Measurements from ENCODE around the gene TRMO. TPM values are rescaled to one million over a fixed set of nuclear protein-coding genes. Genes with fewer than 3 reads are reported as not detected.

TRMO gene
- total RNA-seq, 1 experiment from 2014 or later, result 10.4 TPM

DNA sequence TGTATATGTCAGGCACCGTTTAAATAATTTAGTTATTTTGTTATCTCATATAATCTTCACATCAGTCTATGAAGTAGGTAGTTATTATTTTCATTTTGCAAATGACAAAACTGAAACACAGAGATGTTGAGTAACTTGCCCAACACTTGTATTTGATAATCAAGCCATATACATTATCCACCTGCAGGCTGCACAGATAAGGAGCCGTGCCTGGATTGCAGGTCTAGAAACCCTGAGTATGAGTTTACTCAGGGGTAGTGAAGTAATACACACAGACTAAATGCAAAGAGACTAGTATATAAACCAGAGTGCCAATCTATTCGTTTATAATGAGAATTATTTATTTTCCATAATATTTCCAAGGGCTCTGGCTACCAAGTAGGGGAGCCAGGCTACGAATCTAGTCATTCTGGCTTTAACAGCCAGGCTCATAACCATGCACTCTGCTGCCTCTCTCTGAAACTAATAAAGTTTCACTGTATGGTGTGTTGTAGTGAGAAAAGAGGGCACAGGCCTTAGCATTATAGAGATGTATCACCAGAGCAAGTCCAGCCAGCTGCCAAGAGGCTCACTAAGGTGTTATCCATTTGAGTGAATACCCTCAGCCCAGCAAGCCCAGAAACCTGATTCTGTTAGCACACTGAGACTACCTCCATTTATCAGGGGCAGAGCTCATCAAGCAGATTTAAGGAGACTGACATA lies 11.1 kb upstream of the TRMO start:
- POLR2A ChIA-PET, result no interaction called here

DNA sequence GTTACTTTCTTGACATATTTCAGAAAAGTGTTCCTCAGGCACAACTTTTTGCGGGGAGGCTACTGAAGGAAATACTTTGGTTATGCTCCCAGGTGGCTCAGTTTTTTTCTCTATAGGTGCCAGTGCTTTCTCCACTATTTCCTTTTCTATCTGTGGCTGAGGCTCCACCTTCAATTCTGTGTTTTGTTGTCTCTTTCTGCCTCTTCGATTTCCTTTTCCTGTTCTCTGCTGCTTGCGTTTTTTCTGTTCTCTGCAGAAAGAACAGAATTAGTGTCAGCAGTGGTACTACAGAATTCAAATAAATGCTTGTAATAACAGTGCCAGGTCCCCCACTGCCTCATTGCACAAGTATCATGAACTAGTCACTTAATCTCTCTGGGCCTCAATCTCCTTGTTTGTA lies 8.7 kb upstream of the TRMO start:
- in situ Hi-C loops (cut with HindIII; ENCODE audit: low pct_unique_long_range_greater_than_20kb, low sequenced_read_pairs), result no loop called here
- Histone ChIP-seq H3K4me1 (ENCODE audit: control insufficient read depth, insufficient read depth, low read length) (no peaks in the 10 kb centered on the region), H3K36me3 (ENCODE audit: control insufficient read depth, insufficient read depth, low read length) (no peaks in the 10 kb centered on the region), H3K27ac (ENCODE audit: low read length) (no peak overlapping the region), H3K9me3 (ENCODE audit: control insufficient read depth, insufficient read depth, low read depth, low read length) (no peaks in the 10 kb centered on the region), H3K4me3 (ENCODE audit: low read depth in 2 of 2, low read length in 2 of 2) (no peak overlapping the region), H3K27me3 (ENCODE audit: control insufficient read depth, insufficient read depth, low read length) (peaks cover 9% of the 10 kb centered on the region)
- ChIA-PET POLR2A (no interaction called here), CTCF (interaction anchor here (0.6 kb wide), 1 partner anchor 22 kb away, joined by 5 read pairs; no protein-coding TSS in a partner anchor)
- TF ChIP-seq POLR2AphosphoS5 (IDR thresholded peaks at IDR 0.05; ENCODE audit: low read depth, low read length) (no peak), TCF7L2 (IDR thresholded peaks at IDR 0.05; ENCODE audit: low read depth, low read length) (no peak), SIN3A (IDR thresholded peaks at IDR 0.05; ENCODE audit: borderline replicate concordance, insufficient read depth, low read depth, low read length) (no peak)
- TF ChIP-seq, protein P1, sequence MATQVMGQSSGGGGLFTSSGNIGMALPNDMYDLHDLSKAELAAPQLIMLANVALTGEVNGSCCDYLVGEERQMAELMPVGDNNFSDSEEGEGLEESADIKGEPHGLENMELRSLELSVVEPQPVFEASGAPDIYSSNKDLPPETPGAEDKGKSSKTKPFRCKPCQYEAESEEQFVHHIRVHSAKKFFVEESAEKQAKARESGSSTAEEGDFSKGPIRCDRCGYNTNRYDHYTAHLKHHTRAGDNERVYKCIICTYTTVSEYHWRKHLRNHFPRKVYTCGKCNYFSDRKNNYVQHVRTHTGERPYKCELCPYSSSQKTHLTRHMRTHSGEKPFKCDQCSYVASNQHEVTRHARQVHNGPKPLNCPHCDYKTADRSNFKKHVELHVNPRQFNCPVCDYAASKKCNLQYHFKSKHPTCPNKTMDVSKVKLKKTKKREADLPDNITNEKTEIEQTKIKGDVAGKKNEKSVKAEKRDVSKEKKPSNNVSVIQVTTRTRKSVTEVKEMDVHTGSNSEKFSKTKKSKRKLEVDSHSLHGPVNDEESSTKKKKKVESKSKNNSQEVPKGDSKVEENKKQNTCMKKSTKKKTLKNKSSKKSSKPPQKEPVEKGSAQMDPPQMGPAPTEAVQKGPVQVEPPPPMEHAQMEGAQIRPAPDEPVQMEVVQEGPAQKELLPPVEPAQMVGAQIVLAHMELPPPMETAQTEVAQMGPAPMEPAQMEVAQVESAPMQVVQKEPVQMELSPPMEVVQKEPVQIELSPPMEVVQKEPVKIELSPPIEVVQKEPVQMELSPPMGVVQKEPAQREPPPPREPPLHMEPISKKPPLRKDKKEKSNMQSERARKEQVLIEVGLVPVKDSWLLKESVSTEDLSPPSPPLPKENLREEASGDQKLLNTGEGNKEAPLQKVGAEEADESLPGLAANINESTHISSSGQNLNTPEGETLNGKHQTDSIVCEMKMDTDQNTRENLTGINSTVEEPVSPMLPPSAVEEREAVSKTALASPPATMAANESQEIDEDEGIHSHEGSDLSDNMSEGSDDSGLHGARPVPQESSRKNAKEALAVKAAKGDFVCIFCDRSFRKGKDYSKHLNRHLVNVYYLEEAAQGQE (IDR thresholded peaks at IDR 0.05; ENCODE audit: insufficient read depth in 1 of 2, low read depth in 2 of 2, low read length in 1 of 2), result no peak
- TF ChIP-seq, protein P2, sequence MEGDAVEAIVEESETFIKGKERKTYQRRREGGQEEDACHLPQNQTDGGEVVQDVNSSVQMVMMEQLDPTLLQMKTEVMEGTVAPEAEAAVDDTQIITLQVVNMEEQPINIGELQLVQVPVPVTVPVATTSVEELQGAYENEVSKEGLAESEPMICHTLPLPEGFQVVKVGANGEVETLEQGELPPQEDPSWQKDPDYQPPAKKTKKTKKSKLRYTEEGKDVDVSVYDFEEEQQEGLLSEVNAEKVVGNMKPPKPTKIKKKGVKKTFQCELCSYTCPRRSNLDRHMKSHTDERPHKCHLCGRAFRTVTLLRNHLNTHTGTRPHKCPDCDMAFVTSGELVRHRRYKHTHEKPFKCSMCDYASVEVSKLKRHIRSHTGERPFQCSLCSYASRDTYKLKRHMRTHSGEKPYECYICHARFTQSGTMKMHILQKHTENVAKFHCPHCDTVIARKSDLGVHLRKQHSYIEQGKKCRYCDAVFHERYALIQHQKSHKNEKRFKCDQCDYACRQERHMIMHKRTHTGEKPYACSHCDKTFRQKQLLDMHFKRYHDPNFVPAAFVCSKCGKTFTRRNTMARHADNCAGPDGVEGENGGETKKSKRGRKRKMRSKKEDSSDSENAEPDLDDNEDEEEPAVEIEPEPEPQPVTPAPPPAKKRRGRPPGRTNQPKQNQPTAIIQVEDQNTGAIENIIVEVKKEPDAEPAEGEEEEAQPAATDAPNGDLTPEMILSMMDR (IDR thresholded peaks at IDR 0.05), result no peak
- DNase-seq (ENCODE audit: low read depth, low spot score) (no peak), ATAC-seq (no peak)
- intact Hi-C loops (cut with micrococcal nuclease; ENCODE audit: unreplicated experiment), result no loop called here
- BruUV-seq (replicated peaks), result no TSS peak

More for the DNA sequence above, 11.1 kb upstream of the TRMO start:
- Histone ChIP-seq H3K9me3 (ENCODE audit: control insufficient read depth, insufficient read depth, low read depth, low read length) (no peaks in the 10 kb centered on the region), H3K27ac (ENCODE audit: low read length) (no peak overlapping the region), H3K4me3 (ENCODE audit: low read depth in 2 of 2, low read length in 2 of 2) (no peak overlapping the region), H3K4me1 (ENCODE audit: control insufficient read depth, insufficient read depth, low read length) (no peaks in the 10 kb centered on the region), H3K36me3 (ENCODE audit: control insufficient read depth, insufficient read depth, low read length) (no peaks in the 10 kb centered on the region), H3K27me3 (ENCODE audit: control insufficient read depth, insufficient read depth, low read length) (peaks cover 10% of the 10 kb centered on the region; the same call in 1 of the 2 replicates)
- TF ChIP-seq TCF7L2 (IDR thresholded peaks at IDR 0.05; ENCODE audit: low read depth, low read length) (no peak), POLR2AphosphoS5 (IDR thresholded peaks at IDR 0.05; ENCODE audit: low read depth, low read length) (no peak), SIN3A (IDR thresholded peaks at IDR 0.05; ENCODE audit: borderline replicate concordance, insufficient read depth, low read depth, low read length) (no peak)
- TF ChIP-seq, protein P2 (IDR thresholded peaks at IDR 0.05), result no peak
- TF ChIP-seq, protein P1 (IDR thresholded peaks at IDR 0.05; ENCODE audit: insufficient read depth in 1 of 2, low read depth in 2 of 2, low read length in 1 of 2), result no peak
- ATAC-seq (no peak), DNase-seq (ENCODE audit: low read depth, low spot score) (no peak)
- no TSS peak for BruUV-seq (replicated peaks)
- CTCF ChIA-PET, result no interaction called here
- intact Hi-C loops (cut with micrococcal nuclease; ENCODE audit: unreplicated experiment), result no loop called here
- in situ Hi-C loops (cut with HindIII; ENCODE audit: low pct_unique_long_range_greater_than_20kb, low sequenced_read_pairs), result no loop called here

Measured in Panc1 (cell line).